GM18505 (cell line): ENCODE data around the gene FAM131C.

Experiments
- ATAC-seq: cut with Tn5 transposase; IDR thresholded peaks from one replicate; pipeline ENCODE4 v1.9.1; 2021; ENCODE audit not compliant: unreplicated experiment
- POLR2A ChIP-seq: IDR thresholded peaks from 4 replicates; pipeline ENCODE4 v1.6.1; 2011; ENCODE audit warnings: borderline replicate concordance; ENCODE audit not compliant: insufficient read depth, insufficient read length; ENCODE audit errors: extremely low read depth

Gene FAM131C

DNA sequence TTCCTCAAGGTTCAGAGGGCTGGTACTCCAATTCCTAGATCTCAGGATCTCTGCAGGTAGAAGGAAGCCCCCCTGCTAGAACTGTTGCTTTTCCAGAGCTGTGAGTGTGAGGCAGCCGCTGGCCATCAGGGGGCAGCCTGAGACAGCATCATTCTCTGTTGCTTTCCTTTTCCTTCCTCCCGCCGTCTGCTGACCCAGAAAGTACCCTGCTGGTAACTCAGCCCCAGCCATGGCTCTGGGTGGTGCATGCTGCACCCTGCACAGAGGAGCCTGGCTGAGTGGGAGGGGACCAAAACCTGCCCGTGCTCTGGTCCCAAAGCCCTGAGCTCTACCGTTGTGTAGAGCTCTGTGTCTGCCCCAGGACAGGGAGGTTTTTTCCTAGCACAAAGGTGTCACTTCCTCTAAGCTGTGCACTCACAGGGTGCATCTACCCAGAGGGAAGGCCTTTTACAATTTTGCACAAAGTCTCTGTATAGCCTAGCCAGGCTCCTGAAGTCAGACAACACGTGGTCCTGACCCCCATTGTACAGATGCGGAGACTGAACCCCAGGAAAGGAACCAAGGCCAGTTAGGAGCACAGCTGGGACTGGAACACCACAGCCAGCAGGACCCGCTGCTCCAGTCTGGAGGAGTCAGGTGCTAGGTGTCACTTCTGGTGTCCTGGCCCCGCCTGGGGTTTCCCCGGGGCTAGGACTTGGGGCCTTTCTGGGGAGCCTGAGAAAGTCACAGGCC lies 5.6 kb upstream of the FAM131C start:
- TF ChIP-seq POLR2A: peak; percentile 28
- ATAC-seq: peak; percentile 49

DNA sequence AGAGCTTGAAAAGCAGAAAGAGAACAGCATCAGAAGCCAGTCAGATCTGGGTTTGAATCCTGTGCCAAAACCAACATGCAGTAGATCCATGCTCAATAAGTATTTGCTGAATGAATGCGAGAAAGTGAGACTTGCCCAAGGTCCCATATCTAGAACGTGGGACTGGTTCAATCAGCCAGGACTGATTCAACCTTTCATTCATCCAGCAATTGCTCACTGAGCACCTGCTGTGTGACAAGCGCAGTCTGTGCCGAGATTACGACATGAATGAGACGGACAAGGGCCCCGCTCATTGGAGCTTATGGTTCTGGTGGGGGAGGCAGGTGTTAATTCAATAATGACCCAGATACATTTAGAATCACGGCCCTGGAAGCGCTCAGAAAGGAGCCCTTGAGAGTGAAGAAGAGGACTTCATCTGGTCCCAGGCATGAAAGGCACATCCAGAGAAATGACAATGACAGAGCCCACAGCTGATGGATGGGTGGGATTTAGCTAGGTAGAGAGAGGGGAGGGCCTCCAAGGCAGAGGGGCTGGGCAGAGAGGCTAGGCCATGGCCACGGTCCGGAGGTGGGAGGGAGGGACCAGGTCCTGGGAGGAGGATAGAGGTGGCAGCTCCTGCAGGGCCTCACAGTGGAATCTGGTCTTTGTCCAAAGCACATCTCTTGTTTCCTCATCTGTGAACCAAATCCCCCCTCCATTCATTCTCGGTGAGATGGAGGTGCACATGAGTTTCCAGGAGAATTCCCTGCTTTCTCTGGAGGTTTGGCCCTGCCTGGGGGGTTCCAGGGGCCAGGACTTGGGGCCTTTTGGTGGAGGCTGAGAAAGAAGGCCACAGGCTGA lies 4.2 kb upstream of the FAM131C start:
- ATAC-seq: no peak
- TF ChIP-seq POLR2A: no peak

GRCh38 chr1:16076865-16077238 lies 3.4 kb upstream of the FAM131C start:
- TF ChIP-seq POLR2A: no peak
- no peak for ATAC-seq

- ATAC-seq: no peak
Measured at GRCh38 chr1:16076031-16076864, 2.8 kb upstream of the FAM131C start.

DNA sequence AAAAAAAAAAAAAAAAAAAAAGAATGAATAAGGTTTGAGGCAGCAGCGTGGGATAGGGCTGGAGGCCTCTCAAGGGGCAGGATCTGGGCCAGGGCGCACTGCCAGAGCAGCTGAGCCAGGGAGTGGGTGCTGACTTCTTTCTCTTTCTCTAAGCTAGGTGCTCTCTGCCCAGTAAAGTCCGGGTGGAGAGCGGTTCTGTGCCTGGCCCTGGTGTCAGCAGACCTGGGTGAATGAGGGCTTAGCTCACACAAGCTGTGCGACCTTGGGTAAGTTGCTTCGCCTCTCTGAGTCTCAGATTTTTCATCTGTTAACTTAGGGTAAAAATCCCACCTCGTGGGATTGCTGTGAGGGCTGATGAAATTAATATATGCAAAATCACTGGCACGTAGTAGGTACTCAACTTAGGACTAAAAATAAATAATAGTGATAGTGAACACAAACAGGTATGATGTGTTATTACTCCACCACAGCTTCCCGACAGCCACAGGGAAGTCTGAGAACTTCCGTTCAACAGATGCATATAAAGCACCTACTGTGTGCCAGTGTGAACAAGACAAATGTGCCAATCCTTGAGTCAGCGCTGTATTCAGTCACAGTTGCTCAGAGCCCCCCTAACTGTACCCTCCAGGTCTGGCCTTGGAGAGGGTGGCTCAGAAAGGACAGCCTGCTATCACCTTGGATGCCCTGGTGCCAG lies 2.0 kb upstream of the FAM131C start:
- ATAC-seq: no peak
- TF ChIP-seq POLR2A: no peak

More at GRCh38 chr1:16076031-16076864, 2.8 kb upstream of the FAM131C start:
- TF ChIP-seq POLR2A: no peak

DNA sequence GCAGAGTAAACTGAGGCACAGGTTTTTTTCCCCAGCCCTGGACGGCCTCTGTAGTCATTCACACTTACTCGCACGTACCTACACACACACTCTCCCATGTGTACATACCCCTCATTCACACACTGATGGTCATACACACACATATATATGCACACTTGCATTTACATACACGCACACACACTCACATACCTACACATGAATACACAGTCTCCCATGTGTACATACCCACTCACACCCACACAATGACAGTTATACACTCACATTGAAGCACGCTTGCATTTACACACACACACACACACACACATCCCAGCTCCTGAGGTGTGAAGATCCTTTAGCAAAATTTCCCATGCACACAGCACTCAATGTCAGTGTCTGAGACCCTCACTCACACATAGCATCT lies 766 bp upstream of the FAM131C start:
- TF ChIP-seq POLR2A: no peak
- no peak for ATAC-seq

DNA sequence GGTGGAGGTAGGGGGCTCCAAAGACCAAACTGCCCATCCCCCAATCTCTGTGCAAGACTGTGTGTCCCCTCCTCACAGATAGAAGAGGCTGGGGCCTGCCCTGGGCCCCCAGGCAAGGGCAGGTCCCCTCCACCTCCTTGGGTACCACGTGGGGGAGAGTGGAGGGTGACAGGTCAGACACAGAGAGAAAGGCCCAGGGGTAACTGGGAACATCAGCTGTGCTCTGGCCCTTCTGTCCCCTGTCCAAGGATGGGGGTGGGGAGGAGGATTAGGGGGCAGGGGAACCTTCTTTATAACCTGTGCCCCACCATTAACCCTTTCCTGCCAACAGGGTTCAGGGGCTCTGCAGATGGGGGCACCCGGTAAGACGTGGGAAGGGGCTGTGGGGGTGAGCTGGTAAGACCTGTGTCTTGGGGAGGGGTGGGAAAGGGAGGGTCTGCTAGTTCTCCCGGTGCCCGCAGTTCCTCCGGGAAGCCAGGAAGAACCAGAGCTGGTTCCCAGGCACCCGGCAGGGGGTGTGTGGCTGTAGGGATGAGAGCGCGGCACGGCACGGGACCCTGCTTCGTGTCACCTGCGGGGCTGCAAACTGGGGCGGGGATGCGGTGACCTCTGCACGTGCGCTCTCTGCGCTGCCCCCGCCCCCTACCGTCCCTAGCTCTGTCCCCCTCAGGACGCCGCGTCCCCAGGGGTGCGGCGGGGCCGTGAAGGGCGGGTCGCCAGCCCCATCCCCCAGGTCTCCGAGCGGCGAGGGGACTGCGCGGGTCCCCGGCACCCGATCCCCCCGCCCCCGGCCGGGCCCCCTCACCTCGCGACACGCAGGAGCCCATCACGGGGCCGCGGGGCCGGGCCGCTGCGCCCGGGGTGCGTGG lies 601 bp downstream of the FAM131C start:
- no peak for ATAC-seq
- no peak for TF ChIP-seq POLR2A

- ATAC-seq: no peak
- TF ChIP-seq POLR2A: no peak
Measured at GRCh38 chr1:16072095-16072494, 1.4 kb downstream of the FAM131C start.

GRCh38 chr1:16071614-16072013 lies 1.8 kb downstream of the FAM131C start:
- TF ChIP-seq POLR2A: no peak
- ATAC-seq: no peak

DNA sequence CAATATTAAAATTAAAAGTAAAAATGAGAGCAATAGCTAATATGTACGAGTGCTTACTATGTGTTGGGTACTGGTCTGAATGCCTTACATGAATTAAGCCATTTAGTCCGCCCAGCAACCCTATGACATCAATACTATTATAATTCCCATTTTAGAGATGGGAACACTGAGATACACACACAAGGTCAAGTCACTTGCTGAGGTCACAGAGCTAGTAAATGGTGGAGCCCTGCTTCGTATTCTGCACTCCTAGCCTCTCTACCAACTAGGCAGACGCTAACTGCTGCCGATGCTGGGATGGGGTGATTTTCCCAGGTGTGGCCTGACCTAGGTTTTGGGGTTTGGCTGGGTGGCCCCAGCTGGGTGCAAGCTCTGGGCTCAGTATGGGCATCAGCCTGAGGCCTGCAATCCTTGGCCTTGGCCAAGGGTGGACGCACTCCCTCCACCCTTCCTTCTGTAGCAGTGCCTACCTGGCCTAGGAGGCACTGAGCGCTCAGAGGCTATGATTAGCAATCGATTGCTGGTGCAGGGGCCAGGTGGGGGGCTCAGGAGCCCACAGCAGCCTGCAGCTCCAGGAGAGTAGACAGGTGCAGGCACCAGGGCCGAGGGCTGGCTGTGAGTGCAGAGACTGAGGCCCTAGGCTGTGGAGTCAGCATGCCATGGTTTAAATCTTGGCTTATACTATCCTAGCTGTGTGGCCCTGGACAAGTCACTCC lies 2.7 kb downstream of the FAM131C start:
- no peak for TF ChIP-seq POLR2A
- ATAC-seq: no peak
